Heart left ventricle (tissue), 16 donors: Measurements from ENCODE around the gene FZR1. TPM values are rescaled to one million over a fixed set of nuclear protein-coding genes. Genes with fewer than 3 reads are reported as not detected.

Source experiments
- ATAC-seq, 4 donors: fragments of 200-7000 bp; cut with Tn5 transposase; one replicate each; pipeline ENCODE4 v1.9.1; 2020 to 2022; ENCODE audit warnings: moderate library complexity in 4 of 4, mild to moderate bottlenecking in 3 of 4, moderate number of reproducible peaks in 1 of 4
- DNase-seq, 5 donors: peaks; one replicate each; pipeline ENCODE4 v3.0.0-alpha.2; 2020
- H3K27ac ChIP-seq, 12 donors: fragments of 200-600 bp; sonication (generic) in 4 of 12; one replicate each; pipeline versions ENCODE4 v1.5.0 to v1.8.0; 2016 to 2022; ENCODE audit warnings: mild to moderate bottlenecking in 2 of 12
- H3K27me3 ChIP-seq, 9 donors: fragments of 200-600 bp; sonication (generic) in 2 of 9; one replicate each; pipeline versions ENCODE4 v1.5.1 to v1.8.0; 2016 to 2022; ENCODE audit warnings: mild to moderate bottlenecking in 3 of 9
- H3K36me3 ChIP-seq, 9 donors: fragments of 200-600 bp; sonication (generic) in 2 of 9; one replicate each; pipeline versions ENCODE4 v1.5.0 to v1.8.0; 2018 to 2022; ENCODE audit warnings: mild to moderate bottlenecking in 2 of 9
- H3K4me1 ChIP-seq, 12 donors: fragments of 200-600 bp; sonication (generic) in 4 of 12; one replicate each; pipeline versions ENCODE4 v1.5.0 to v1.8.0; 2016 to 2022; ENCODE audit warnings: mild to moderate bottlenecking in 3 of 12
- H3K4me3 ChIP-seq, 12 donors: fragments of 200-600 bp; sonication (generic) in 4 of 12; one replicate each; pipeline versions ENCODE4 v1.5.0 to v1.8.0; 2017 to 2022; ENCODE audit warnings: mild to moderate bottlenecking in 9 of 12, moderate library complexity in 4 of 12
- H3K9me3 ChIP-seq, 12 donors: fragments of 200-600 bp; sonication (generic) in 4 of 12; one replicate each; pipeline versions ENCODE4 v1.5.0 to v1.8.0; 2016 to 2022; ENCODE audit warnings: mild to moderate bottlenecking in 1 of 12
- CTCF ChIP-seq, 12 donors: fragments of 200-600 bp; sonication (generic) in 4 of 12; IDR thresholded peaks; one replicate each; pipeline versions ENCODE4 v1.5.0 to v1.8.0; 2018 to 2022; ENCODE audit warnings: antibody characterized with exemption in 12 of 12, mild to moderate bottlenecking in 5 of 12
- POLR2A ChIP-seq, 2 donors: fragments of 450-650 bp; IDR thresholded peaks; one replicate each; pipeline ENCODE4 v1.6.1; 2017; ENCODE audit warnings: antibody characterized with exemption in 2 of 2, mild to moderate bottlenecking in 2 of 2, moderate library complexity in 2 of 2
- WGBS, 4 donors: extraction: QIAGEN DNeasy Blood & Tissue Kit in 2 of 4; methylation state at CpG; one replicate each; pipeline versions ENCODE4 v1.1.5 to v1.1.7; 2013 to 2018; 5-methylcytosine and 5-hydroxymethylcytosine counted together
- intact Hi-C, 10 donors: fragments of 100-400 bp; cut with DNase I; formaldehyde crosslinking; loops; one replicate each; pipeline versions ENCODE4 v1.11.1 to v1.14.2; 2022
- long read RNA-seq, 3 donors: library from polyadenylated mRNA; unstranded; transcript quantifications; one replicate each; pipeline ENCODE4 v2.0.0, GENCODE V29; 2020 to 2021
- polyA plus RNA-seq, 2 donors: library from polyadenylated mRNA; stranded (reverse); fragments of 200-250 nt; gene quantifications; one replicate each; pipeline ENCODE4 v1.2.3, GENCODE V29; 2013
- total RNA-seq, 9 donors: library from RNA; depleted of rRNA in 2 of 9; stranded (reverse); fragments of >200 nt in 2 of 9; fragmentation: NEBNext Ultra II Directional in 3 of 9; extraction: Animal tissue kit (Norgen Biotek cat#: 25700) in 3 of 9; gene quantifications; one replicate each; pipeline versions ENCODE4 v1.1.0 to v1.2.4, GENCODE V29; 2016 to 2023
- donor health status: ischemic (EF 13 %, LVEDD 7.1; RV severe dilation, severe dysfunction).
- donor health status: healthy with polysubstance abuse.
- donor health status: DM: no; HTN: yes; CAD: no.
- donor health status: DM: no; HTN: no; CAD: no.
- donor health status: ischemic (EF 25% LVEDD 6.9; RV normal size, moderate dysfunction).
- donor health status: ischemic (EF 25% LVEDD 5.7; RV mildly dilated, moderate dysfunction).
- donor health status: healthy.
- donor health status: DM: yes; HTN: yes; CAD: no.
- donor health status: ischemic (EF 35%, LVEDD 5.7; RV mildly dilated, moderate dysfunction).
- donor health status: nonischemic (EF 11% LVEDD 7.7; RV severe dilation, severe dysfunction).
- donor health status: DM: yes; HTN: yes; CAD: no.
- donor health status: PGD.
- donor health status: ischemic (EF 29% LVEDD 5.4; RV normal size, mild dysfunction).
- donor health status: nonischemic (EF 23%, LVEDD 6.1; RV moderate dilation, normal function).

The FZR1 gene
- total RNA-seq, result 10 to 100 TPM; 15.4 to 41.0 (median 26.4) TPM
- 10 to 100 TPM; 13.9 to 23.5 TPM for polyA plus RNA-seq
- long read RNA-seq, donor 1, full-length matches to known transcripts, result 2 of 16 reads
- long read RNA-seq, donor 1, partial matches to known transcripts, result 3 of 16 reads
- long read RNA-seq, donor 1, other reads (novel, unspliced or antisense), result 11 of 16 reads
- long read RNA-seq, donor 2, full-length matches to known transcripts, result 1 of 11 reads
- long read RNA-seq, donor 2, partial matches to known transcripts, result 4 of 11 reads
- long read RNA-seq, donor 2, other reads (novel, unspliced or antisense), result 6 of 11 reads
- long read RNA-seq, donor 3, full-length matches to known transcripts, result 14 of 34 reads
- long read RNA-seq, donor 3, partial matches to known transcripts, result 4 of 34 reads
- long read RNA-seq, donor 3, other reads (novel, unspliced or antisense), result 16 of 34 reads

GRCh38 chr19:3505598-3506383, at the start of gene FZR1:
TSS of gene FZR1 (plus strand) at chr19:3506311. CDS start at chr19:3522990, 16,679 bp downstream.
- H3K27me3 ChIP-seq, result no peaks in the 10 kb centered on the region
- H3K27ac ChIP-seq, result peak within 1 kb of the TSS; percentile 36 to 95 (median 84)
- TF ChIP-seq POLR2A (IDR thresholded peaks at IDR 0.05) (peak; percentile 29 to 65), CTCF (IDR thresholded peaks at IDR 0.05) (peak in 4 of 12 donors; percentile 6 to 25 (median 16))
- intact Hi-C loops, result loop anchor here in 1 of 10 donors (2.0 kb wide), 1 partner anchor 49 kb away; no protein-coding TSS in a partner anchor
- WGBS, 4 donors, result 1 to 4% (median 2%) methylated on average over 27 to 79 of the region's 79 CpGs
- H3K36me3 ChIP-seq, result peaks cover 0 to 18% (median 2%) of the 10 kb centered on the region in 9 donors
- DNase-seq, result peak; percentile 99 to 100 (median 99)
- peaks cover 4 to 41% (median 18%) of the 10 kb centered on the region in 12 donors for H3K4me1 ChIP-seq
- peak within 1 kb of the TSS; percentile 81 to 100 (median 98) for H3K4me3 ChIP-seq
- no peaks in the 10 kb centered on the region for H3K9me3 ChIP-seq
- ATAC-seq, result peak; percentile 96 to 98 (median 96)

GRCh38 chr19:3456925-3457527, 49.1 kb upstream of the FZR1 start:
- 60 to 78% (median 75%) methylated on average over 13 to 18 of the region's 18 CpGs for WGBS, 4 donors
- no peaks in the 10 kb centered on the region for H3K27me3 ChIP-seq
- H3K27ac ChIP-seq, result peak overlapping the region; percentile 60 to 96 (median 84)
- H3K36me3 ChIP-seq, result peaks cover 3 to 63% (median 50%) of the 10 kb centered on the region in 9 donors
- no peak for ATAC-seq
- DNase-seq, result peak in 1 of 5 donors; percentile 46
- H3K4me1 ChIP-seq, result peaks cover 4 to 46% (median 36%) of the 10 kb centered on the region in 12 donors
- intact Hi-C loops, result no loop called here
- TF ChIP-seq POLR2A (IDR thresholded peaks at IDR 0.05), result no peak
- TF ChIP-seq CTCF (IDR thresholded peaks at IDR 0.05), result no peak
- no peaks in the 10 kb centered on the region for H3K9me3 ChIP-seq
- no peak overlapping the region for H3K4me3 ChIP-seq

GRCh38 chr19:3457528-3458228, 48.4 kb upstream of the FZR1 start:
- intact Hi-C loops, result no loop called here
- DNase-seq (peak in 2 of 5 donors; percentile 55 to 58), ATAC-seq (peak in 2 of 4 donors; percentile 7 to 34)
- Histone ChIP-seq H3K27me3 (no peaks in the 10 kb centered on the region), H3K27ac (peak overlapping the region; percentile 60 to 96 (median 84)), H3K4me3 (peak overlapping the region in 1 of 12 donors; percentile 16), H3K36me3 (peaks cover under 1 to 63% (median 49%) of the 10 kb centered on the region in 9 donors), H3K4me1 (peaks cover 4 to 46% (median 36%) of the 10 kb centered on the region in 12 donors), H3K9me3 (no peaks in the 10 kb centered on the region)
- WGBS, 4 donors, result 32 to 40% (median 36%) methylated on average over 17 to 22 of the region's 22 CpGs
- TF ChIP-seq CTCF (IDR thresholded peaks at IDR 0.05), result no peak
- TF ChIP-seq POLR2A (IDR thresholded peaks at IDR 0.05), result no peak
